Fibroblast of the aortic adventitia (primary cell): ENCODE data around the gene ALX1. TPM values are rescaled to one million over a fixed set of nuclear protein-coding genes. Genes with fewer than 3 reads are reported as not detected.

ENCODE experiments used
- DNase-seq: peaks from one replicate; pipeline ENCODE4 v3.0.0-alpha.2; 2010; ENCODE audit warnings: low read depth
- H3K4me3 ChIP-seq: 2 replicates; pipeline ENCODE4 v1.5.1; 2011; ENCODE audit warnings: low read depth, mild to moderate bottlenecking, control low read depth, low read length, moderate library complexity
- total RNA-seq: library from RNA; depleted of rRNA; stranded (reverse); fragments of >200 nt; gene quantifications from 2 replicates; pipeline ENCODE4 v1.2.3, GENCODE V29; 2012; ENCODE audit warnings: low replicate concordance
- TF ChIP-seq, protein P1 (sequence below): IDR thresholded peaks from 2 replicates; pipeline ENCODE4 v1.5.1; 2011; ENCODE audit warnings: mild to moderate bottlenecking, low read length, control low read depth, inconsistent platforms; ENCODE audit not compliant: insufficient read depth

The ALX1 gene
- total RNA-seq, 1 donor: 0.63 TPM

- H3K4me3 ChIP-seq: no peak overlapping the region
- DNase-seq: peak; percentile 5
- TF ChIP-seq, protein P1, sequence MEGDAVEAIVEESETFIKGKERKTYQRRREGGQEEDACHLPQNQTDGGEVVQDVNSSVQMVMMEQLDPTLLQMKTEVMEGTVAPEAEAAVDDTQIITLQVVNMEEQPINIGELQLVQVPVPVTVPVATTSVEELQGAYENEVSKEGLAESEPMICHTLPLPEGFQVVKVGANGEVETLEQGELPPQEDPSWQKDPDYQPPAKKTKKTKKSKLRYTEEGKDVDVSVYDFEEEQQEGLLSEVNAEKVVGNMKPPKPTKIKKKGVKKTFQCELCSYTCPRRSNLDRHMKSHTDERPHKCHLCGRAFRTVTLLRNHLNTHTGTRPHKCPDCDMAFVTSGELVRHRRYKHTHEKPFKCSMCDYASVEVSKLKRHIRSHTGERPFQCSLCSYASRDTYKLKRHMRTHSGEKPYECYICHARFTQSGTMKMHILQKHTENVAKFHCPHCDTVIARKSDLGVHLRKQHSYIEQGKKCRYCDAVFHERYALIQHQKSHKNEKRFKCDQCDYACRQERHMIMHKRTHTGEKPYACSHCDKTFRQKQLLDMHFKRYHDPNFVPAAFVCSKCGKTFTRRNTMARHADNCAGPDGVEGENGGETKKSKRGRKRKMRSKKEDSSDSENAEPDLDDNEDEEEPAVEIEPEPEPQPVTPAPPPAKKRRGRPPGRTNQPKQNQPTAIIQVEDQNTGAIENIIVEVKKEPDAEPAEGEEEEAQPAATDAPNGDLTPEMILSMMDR: no peak
These were observed 42.7 kb downstream of the ALX1 start for GRCh38 chr12:85322715-85323114.

DNA sequence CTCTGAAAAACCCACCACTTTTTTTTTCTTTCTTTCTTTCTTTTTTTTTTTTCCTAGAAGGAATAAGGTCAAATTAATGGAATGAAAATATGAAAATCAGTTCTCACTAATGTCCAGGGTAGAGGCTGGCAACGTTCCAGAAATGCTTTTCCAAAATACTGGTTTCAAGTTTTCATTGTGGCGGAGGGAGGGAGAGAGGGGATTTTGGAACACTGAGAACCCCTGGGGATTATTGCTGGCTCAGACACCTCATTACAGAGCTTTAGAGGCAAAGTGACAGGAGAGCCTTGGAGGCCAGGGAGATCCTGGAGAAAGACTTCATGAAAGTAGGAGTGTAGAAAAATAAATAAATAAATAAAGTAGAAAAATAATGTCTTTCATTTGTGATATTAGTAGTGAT, 45.4 kb downstream of the ALX1 start:
- no peak for DNase-seq
- TF ChIP-seq, protein P1: no peak

DNA sequence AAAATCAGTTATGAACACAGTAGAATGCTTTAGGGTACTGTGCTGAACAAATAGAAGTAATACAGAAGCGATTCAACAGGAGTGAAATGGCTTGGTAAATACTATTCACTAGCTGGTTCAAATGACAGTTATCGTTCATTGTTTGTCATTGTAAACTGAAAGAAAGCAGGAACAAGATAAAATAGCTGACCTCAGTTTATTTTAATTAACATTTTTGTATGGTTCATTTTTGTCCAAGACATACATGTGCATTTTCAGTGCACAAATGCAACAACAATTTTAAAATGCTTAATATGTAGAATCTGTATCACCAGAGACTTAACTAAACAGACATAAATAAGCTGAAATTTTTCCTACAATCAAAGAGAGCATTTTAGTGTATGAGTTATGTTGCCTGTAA, 49.9 kb downstream of the ALX1 start:
- H3K4me3 ChIP-seq: no peak overlapping the region
- TF ChIP-seq, protein P1: no peak
- no peak for DNase-seq

More for the DNA sequence above, 45.4 kb downstream of the ALX1 start:
- H3K4me3 ChIP-seq: no peak overlapping the region

- no peak for DNase-seq
- H3K4me3 ChIP-seq: no peak overlapping the region
- TF ChIP-seq, protein P1: no peak
These were observed 68.8 kb downstream of the ALX1 start for GRCh38 chr12:85348779-85349178.

GRCh38 chr12:85350356-85350755, 70.3 kb downstream of the ALX1 start:
- H3K4me3 ChIP-seq: no peak overlapping the region
- TF ChIP-seq, protein P1: no peak
- DNase-seq: no peak

Other genes with a start within 250 kb of the ALX1 start
- 1.7 TPM in 1 of 2 replicates, not detected in the other for gene TSPAN19, start 243.9 kb upstream of the ALX1 start, total RNA-seq
- gene LRRIQ1, start 243.9 kb upstream of the ALX1 start, total RNA-seq: 1.5 and 2.7 TPM in 2 replicates